Gastroesophageal sphincter (tissue), 3 donors: ENCODE results near the gene CEP72.

Experiments used
- POLR2AphosphoS5 ChIP-seq: sonication (generic); formaldehyde crosslinking; IDR thresholded peaks from one replicate; pipeline ENCODE4 v1.6.1; 2017; ENCODE audit warnings: antibody characterized with exemption
- TF ChIP-seq, protein P1 (sequence below), 4 experiments: fragments of 200-600 bp in 2 of 4; fragments of 450-650 bp in 2 of 4; sonication (generic) in 1 of 4; IDR thresholded peaks; one replicate each; pipeline ENCODE4 v1.5.1; 2017 to 2019; ENCODE audit warnings: antibody characterized with exemption in 4 of 4, mild to moderate bottlenecking in 2 of 4, moderate library complexity in 2 of 4

DNA sequence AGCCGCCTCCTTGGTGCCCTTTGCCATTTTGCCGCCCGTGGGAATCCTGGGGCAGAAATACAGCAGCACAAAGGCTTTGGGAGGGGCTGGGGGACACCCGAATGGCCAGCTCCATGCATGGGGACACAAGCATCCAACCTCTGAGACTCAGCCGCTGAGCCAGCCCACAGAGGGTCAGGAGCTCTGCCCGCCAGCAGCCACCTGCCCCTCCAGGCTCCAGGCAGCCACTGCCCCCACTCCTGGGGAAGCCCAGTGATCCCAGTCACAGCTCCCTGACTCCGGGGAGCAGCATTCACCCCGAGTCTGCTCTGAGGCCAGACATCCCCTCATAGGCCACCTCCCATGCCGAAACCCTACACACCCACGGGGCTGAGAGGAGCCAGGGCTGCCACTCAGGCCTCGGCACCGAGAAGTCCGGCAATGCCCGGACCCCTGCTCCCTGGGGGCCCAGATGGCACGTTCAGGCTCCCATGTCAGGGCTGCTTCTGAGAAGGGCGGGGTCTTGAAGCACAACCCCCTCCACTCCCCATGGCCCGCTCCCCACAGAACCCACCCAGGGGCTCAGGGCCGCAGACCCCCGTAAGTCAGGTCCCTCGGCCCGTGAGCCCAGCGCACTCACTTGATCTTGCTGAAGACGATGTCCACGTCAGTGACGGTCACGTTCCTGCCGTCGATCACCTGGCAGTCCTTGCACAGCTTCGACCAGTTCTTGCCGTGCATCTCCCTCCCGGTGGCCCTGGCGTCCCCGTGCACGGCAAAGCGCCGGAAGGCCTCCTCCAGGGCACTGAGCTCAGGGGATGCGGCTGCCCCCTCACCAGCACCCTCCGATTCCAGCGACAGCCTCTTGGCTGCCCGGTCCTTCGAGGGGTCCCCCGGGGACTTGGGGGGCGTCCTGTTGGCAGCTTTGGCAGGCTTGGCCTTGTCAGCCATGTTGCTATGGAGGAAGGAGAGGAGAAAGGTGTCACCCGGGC is 65.3 kb downstream of the CEP72 start:
- TF ChIP-seq, protein P1, sequence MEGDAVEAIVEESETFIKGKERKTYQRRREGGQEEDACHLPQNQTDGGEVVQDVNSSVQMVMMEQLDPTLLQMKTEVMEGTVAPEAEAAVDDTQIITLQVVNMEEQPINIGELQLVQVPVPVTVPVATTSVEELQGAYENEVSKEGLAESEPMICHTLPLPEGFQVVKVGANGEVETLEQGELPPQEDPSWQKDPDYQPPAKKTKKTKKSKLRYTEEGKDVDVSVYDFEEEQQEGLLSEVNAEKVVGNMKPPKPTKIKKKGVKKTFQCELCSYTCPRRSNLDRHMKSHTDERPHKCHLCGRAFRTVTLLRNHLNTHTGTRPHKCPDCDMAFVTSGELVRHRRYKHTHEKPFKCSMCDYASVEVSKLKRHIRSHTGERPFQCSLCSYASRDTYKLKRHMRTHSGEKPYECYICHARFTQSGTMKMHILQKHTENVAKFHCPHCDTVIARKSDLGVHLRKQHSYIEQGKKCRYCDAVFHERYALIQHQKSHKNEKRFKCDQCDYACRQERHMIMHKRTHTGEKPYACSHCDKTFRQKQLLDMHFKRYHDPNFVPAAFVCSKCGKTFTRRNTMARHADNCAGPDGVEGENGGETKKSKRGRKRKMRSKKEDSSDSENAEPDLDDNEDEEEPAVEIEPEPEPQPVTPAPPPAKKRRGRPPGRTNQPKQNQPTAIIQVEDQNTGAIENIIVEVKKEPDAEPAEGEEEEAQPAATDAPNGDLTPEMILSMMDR (IDR thresholded peaks at IDR 0.05), result no peak
- no peak for TF ChIP-seq POLR2AphosphoS5
